Measurements from ENCODE around the gene SUMF1.

DNA sequence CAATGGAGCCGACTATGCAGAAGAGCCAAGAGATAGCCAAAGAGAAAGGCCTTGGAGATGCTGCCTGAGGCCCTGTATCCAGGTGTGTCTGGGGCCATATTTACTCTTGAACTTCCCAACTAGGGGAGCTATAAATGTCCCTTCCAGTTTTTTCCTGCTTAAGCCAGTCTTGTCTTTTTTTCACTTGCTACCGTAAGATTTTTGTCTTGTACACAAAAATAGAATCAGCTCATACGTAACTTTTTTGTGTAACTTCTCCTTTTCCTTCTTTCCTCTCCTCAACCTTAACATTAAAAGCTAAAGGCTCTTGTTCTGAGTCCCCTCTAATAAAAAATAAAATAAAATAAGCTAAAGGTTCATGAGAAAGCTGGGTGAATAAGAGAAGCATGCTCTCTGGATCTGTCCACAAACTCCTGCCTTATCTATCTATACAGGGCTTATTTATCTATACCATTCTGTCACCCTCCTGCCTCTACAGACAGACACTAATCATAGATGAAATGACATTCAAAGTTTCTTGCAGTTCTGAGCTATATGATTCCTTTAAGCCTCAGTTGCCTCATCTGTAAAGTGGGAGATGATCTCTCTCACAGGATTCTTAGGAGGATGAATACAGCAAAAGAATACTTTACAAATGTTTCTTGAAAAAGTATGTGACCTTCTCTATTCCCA lies 4.6 kb downstream of the SUMF1 start:
- TF ChIP-seq, protein P1, sequence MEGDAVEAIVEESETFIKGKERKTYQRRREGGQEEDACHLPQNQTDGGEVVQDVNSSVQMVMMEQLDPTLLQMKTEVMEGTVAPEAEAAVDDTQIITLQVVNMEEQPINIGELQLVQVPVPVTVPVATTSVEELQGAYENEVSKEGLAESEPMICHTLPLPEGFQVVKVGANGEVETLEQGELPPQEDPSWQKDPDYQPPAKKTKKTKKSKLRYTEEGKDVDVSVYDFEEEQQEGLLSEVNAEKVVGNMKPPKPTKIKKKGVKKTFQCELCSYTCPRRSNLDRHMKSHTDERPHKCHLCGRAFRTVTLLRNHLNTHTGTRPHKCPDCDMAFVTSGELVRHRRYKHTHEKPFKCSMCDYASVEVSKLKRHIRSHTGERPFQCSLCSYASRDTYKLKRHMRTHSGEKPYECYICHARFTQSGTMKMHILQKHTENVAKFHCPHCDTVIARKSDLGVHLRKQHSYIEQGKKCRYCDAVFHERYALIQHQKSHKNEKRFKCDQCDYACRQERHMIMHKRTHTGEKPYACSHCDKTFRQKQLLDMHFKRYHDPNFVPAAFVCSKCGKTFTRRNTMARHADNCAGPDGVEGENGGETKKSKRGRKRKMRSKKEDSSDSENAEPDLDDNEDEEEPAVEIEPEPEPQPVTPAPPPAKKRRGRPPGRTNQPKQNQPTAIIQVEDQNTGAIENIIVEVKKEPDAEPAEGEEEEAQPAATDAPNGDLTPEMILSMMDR (IDR thresholded peaks at IDR 0.05), result no peak
- no peak for TF ChIP-seq POLR2A (IDR thresholded peaks at IDR 0.05)
